GM19238 (cell line): Measurements from ENCODE around the gene FFAR3.
A peak's percentile ranks its signal among the peaks of the same experiment; 100 is the strongest.
"Not testable (repeated sequence)": the region's sequence is repeated elsewhere in the genome, so short reads cannot be mapped to it uniquely, and the experiment has no call there.

ENCODE experiments used
- DNase-seq: peaks from one replicate; pipeline ENCODE4 v3.0.0; 2011; ENCODE audit warnings: low spot score; ENCODE audit not compliant: insufficient read length

Gene FFAR3

DNA sequence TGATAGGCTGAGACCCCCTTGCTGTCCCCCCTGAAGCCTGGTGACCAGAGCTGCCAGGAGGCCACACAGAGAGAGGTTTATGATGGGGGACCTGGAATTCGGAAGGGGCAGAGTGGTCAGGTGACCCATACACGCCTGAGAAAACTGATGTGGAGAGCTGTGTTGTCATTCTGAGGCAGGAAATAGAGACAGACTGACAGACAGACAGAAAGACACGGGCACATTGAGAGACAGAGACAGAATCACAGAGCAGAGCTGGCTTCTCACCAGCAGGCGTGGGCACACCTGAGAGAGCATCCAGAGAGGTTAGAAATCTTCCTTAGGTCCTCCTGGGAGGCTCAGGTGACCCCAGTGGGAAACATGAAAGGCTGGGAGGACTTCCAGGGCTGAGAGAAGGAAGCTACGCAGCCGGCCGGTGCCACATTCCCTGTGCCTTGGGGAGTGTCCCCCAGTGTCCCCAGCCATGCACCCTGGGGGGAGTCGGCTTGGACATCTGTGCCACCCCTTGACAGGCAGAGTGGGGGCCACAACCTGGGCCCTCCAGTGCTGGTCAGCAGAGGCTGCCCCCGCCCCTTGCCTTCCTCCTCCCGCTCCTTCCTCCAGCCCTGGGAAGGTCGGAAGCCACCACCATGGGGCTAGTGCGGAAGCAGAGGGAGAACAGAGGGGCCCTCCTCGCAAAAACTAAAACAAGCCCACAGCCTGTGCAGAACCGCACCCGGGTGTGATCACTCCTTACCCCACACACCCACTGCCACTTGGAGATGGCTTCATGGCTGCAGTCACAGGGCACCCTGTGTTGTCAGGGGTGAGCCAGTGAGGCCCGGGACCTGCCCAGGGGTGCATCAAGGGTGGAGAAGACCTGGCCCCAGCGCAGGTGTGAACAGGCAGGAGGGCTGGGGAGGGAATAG, 8.4 kb upstream of the FFAR3 start:
- DNase-seq, result no peak

DNA sequence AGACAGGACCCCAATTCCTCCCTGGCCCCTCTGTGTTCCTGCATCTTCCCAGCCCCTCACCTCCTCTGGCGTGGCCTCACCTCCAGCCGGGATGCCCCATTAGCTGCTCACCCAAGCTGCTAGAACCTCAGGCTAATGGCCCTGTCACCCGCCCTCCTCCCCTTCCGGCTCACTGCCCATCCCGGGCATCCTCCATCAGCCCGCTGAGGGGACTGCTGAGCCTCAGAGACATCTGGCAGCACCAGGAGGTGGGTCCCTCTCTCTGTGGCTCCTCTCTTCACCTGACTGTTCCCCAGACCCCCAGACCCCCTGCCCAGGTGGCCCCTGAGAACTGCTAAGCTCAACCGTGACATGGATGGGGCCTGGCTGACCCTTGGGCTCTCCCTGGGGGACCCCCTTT, 7.7 kb upstream of the FFAR3 start:
- no peak for DNase-seq

DNA sequence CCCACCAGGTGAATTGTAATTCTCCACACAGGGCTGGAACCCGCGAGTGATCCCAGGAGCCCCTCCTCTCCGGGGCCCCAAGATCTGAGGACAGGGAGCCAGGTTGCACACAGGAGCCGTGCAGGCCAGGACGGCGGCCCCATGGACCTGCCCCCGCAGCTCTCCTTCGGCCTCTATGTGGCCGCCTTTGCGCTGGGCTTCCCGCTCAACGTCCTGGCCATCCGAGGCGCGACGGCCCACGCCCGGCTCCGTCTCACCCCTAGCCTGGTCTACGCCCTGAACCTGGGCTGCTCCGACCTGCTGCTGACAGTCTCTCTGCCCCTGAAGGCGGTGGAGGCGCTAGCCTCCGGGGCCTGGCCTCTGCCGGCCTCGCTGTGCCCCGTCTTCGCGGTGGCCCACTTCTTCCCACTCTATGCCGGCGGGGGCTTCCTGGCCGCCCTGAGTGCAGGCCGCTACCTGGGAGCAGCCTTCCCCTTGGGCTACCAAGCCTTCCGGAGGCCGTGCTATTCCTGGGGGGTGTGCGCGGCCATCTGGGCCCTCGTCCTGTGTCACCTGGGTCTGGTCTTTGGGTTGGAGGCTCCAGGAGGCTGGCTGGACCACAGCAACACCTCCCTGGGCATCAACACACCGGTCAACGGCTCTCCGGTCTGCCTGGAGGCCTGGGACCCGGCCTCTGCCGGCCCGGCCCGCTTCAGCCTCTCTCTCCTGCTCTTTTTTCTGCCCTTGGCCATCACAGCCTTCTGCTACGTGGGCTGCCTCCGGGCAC, 6.7 kb upstream of the FFAR3 start:
- DNase-seq, result no peak

DNA sequence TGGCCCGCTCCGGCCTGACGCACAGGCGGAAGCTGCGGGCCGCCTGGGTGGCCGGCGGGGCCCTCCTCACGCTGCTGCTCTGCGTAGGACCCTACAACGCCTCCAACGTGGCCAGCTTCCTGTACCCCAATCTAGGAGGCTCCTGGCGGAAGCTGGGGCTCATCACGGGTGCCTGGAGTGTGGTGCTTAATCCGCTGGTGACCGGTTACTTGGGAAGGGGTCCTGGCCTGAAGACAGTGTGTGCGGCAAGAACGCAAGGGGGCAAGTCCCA, 6.1 kb upstream of the FFAR3 start:
- no peak for DNase-seq

DNA sequence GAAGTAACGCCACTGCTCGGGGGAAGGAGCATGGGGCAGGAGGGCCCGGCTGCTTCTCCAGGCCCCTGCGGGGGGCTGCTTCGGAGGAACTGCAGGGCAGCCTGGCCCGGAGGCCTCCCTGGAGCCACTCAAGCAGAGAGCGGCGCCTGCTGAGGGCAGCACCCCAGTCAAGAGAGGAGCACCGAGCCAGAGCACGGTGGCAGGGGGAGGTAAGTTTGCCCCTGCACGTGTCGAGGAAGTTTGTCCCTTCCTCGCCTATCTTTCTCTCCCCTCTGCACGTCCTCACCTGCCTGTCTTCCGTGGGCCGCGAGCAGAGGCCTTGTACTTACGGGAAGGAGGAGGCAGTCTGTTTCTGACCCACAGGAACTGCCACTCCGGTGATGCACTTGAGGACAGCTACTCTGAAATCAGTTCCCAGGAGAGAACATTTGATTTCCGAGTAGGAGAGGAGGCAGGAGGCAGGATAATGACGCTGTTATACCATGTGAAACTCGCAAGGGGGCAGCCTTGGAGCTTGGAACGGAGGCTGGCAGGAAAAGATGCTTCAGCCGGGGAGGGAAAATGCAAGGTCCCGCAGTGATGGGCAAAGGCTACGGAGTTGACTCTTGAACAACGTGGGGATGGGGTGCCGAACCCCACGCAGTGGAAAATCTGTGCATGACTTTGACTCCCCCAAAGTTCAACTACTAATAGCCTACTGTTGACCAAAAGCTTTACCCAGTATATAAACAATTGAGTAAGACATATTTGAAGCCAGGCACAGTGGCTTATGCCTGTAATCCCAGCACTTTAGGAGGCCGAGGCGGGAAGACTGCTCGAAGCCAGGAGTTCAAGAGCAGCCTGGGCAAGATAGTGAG, 5.6 kb upstream of the FFAR3 start:
- DNase-seq, result peak; percentile 64

DNA sequence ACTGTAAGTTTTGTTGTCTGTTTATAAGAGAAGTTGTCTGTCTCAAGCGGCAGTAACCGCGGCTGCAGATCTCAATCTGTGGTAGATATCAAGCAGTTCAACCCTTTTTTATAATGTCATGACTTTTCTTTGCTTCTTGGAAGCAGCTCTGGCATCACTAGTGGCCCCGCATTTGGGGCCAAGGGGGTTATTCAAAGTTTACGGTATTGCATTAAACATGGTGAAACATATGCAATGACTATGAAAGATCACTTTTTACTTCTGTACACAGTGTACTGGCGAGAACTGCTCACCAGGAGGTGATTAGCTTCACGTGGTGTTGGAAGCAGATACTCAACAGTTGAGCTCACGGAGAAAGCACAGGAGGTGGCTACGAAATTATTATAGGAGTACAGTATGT, 4.6 kb upstream of the FFAR3 start:
- no peak for DNase-seq

DNA sequence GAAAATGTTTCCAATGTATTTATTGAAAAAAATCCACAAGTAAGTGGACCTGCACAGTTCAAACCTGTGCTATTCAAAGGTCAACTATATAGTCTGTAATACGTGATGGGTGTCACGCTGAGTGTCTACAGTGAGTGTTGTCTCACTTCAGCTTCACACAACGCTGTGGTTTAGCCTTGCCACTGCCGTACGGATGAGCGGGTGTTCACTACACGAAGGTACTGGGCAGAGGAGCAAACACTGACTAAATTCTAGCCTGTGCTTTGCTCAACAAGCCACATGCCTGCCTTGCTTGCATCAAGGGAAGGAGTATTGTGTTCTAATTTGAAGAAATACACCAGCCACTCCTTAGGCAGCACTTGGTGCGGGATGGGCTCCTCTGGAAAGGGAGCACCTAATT, 3.4 kb upstream of the FFAR3 start:
- no peak for DNase-seq

DNA sequence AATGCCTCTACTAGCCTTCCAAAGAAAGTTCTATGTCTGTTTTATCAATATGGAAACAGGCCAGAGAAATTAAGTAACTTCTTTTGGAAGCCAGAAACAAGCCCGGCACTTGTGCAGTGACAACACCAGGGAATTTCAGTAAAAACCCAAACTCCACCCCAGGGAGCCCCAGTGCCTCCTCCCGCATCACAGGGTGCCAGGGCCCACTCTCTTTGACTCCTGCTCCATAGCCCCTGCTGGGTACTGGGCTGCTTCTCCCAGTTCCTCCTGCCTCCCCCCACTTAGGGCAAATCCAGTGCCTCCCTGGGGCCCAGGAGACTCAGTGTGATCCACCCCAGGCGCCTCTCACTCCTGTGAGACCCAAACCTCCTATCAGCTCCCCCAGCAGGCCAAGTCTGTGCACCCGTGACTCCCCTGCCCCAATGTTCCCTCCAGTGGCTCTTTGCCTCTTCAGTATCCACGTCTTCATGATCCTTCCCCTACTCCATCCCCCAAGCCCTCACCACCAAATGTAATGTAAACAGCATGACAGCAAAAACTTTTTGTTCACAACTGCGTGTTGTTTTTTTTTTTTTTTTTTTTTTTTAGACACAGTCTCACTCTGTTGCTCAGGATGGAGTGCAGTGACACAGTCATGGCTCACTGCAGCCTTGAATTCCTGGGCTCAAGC, 2.3 kb upstream of the FFAR3 start:
- DNase-seq, result no peak

DNA sequence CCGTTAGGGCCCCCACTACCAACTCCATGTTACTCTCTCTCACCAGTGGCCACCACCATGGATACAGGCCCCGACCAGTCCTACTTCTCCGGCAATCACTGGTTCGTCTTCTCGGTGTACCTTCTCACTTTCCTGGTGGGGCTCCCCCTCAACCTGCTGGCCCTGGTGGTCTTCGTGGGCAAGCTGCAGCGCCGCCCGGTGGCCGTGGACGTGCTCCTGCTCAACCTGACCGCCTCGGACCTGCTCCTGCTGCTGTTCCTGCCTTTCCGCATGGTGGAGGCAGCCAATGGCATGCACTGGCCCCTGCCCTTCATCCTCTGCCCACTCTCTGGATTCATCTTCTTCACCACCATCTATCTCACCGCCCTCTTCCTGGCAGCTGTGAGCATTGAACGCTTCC, 574 bp downstream of the FFAR3 start:
- not testable (repeated sequence) for DNase-seq

DNA sequence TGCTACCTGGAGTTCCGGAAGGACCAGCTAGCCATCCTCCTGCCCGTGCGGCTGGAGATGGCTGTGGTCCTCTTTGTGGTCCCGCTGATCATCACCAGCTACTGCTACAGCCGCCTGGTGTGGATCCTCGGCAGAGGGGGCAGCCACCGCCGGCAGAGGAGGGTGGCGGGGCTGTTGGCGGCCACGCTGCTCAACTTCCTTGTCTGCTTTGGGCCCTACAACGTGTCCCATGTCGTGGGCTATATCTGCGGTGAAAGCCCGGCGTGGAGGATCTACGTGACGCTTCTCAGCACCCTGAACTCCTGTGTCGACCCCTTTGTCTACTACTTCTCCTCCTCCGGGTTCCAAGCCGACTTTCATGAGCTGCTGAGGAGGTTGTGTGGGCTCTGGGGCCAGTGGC, 1.1 kb downstream of the FFAR3 start:
- DNase-seq, result not testable (repeated sequence)

DNA sequence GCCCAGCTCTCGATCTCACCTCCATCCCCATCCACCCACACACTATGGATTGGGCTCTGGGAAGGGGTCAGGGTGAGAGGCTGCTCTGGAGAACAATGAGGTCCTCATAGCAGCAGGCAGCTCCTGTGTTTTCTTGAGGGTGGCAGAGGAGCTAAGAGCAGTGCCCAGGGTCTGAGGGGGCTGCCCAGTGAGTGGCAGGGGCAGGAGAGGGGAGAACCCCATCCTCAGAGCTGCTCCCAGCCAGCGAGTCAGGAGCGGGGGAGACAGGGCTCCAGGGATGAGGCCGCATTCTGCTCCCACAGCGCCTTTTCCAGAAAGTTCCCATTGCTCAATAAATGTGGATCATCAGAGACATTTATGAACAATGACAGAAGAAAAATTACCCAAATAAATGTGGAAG, 1.8 kb downstream of the FFAR3 start:
- DNase-seq, result not testable (repeated sequence)

DNA sequence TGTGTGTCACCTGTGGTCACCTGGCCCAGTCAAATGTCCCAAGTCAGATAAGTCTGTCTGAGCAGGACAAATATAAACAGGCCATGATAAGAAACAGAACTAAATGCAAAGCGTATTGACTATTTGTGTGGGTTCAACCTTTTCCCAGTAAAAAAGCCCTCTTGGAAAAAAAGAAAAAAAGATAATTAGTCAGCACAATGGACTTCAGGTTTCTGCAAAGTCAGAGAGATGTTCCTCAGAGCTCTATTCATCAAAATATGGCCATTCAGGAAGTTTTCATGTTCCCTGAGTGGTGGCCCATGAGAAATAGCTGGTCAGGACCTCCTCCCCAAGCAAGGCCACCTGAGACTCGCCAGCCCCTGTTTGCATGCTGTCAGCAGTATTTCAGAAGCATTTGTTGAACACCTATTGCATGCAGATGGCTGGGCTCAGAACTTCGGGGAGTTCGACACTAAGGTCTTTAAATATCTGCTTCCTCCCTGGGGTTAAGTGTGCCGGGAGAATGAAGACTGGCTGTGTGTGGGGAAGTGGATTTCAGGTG, 2.7 kb downstream of the FFAR3 start:
- no peak for DNase-seq

DNA sequence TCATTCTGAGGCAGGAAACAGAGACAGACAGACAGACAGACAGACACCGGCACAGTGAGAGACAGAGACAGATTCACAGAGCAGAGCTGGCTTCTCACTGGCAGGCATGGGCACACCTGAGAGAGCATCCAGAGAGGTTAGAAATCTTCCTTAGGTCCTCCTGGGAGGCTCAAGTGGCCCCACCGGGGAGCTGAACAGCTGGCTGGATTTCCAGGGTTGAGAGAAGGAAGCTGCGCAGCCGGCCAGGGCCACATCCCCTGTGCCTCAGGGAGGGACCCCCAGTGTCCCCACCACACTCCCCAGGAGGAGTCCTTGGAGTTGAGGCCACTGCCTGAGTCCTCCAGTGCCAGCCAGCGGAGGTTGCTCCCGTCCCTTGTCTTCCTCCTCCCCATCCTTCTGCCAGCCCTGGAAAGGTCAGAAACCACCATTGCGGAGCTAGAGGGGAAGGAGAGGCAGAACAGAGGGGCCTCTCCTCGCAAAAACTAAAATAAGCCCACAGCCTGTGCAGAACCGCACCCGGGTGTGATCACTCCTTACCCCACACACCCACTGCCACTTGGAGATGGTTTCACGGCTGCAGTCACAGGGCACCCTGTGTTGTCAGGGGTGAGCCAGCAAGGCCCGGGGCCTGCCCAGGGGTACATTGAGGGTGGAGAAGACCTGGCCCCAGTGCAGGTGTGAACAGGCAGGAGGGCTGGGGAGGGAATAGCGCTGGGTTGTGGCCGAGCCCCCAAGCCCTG, 4.2 kb downstream of the FFAR3 start:
- DNase-seq, result no peak

DNA sequence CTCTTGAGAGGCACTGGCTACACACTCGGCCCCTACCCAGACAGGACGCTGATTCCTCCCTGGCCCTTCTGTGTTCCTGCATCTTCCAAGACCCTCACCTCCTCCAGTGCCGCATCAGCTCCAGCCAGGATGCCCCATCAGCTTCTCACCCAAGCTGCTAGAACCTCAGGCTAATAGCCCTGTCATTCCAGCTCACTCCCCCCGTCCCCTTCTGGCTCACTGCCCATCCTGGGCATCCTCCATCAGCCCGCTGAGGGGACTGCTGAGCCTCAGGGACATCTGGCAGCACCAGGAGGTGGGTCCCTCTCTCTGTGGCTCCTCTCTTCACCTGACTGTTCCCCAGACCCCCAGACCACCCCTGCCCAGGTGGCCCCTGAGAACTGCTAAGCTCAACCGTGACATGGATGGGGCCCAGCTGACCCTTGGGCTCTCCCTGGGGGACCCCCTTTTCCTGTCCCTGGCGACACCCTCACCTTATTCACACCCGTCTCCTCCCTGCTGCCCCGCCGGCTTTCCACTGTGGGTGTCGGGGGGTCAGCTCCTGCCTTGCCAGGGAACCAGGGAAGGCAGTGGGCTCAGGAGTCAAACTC, 4.8 kb downstream of the FFAR3 start:
- no peak for DNase-seq

DNA sequence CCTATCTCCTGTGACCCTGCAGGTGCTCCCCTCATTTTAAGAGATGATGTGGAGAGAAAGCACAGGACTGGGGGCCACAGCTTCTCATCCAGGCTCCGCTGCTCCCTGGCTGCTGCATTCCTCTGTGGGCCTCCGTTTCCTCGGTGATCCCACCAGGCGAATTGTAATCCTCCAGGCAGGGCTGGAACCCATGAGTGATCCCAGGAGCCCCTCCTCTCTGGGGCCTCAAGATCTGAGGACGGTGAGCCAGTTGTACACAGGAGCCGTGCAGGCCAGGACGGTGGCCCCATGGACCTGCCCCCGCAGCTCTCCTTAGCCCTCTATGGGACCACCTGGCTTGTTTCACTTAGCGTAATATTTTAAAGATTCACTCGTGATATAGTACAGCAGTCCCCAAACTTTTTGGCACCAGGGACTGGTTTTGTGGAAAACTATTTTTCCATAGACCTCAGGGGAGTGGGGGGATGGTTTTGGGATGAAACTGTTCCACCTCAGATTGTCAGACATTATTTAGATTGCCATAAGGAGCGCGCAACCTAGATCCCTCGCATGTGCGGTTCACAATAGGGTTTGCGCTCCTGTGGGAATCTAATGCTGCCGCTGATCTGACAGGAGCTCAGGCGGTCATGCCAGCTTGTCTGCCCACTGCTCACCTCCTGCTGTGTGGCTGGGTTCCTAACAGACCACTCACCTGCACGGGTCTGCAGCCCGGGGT, 5.6 kb downstream of the FFAR3 start:
- DNase-seq, result no peak

DNA sequence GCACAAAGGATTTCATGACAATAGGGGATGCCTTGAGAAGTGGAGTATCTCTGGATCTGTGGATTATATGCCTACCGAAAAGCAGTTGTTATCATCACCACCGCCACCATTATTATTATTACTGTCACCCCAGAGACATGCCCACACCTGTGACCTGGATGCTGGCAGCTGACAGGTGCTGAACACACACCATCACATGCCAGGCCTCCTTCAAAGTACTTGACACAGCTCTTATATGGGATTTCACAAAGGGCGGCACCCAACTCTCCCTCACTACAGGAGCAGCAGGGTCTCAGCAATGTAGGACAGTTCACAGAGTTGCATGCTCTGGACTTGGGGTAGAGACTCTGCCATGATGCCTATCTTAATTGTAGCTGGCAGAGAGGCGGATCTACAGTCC, 7.0 kb downstream of the FFAR3 start:
- no peak for DNase-seq

DNA sequence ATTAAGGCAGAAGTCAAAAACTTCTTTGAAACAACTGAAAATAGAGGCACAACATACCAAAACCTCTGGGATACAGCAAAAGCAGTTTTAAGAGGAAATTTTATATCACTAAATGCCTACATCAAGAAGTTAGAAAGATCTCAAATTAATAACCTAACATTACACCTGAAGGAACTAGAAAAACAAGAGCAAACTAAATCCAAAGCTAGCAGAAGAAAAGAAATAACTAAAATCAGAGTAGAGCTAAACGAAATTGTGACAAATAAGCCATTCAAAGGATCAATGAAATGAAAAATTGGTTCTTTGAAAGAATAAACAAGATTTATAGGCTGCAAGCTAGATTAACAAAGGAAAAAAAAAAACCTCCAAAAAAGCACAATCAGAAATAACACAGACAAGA, 10.1 kb downstream of the FFAR3 start:
- DNase-seq, result no peak

DNA sequence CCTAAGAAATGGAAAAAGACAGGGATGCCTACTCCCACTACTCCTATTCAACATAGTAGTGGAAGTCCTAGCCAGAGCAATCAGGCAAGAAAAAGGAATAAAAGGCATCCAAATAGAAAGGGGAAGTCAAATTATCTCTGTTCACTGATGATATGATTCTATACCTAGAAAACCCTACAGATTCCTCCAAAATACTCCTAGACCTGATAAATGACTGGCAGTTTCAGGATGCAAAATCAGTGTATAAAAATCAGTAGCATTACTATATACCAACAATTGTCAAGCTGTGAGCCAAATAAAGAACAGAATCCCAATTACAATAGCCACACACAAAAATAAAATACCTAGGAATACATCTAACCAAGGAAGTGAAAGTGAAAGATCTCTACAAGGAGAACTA, 11.3 kb downstream of the FFAR3 start:
- no peak for DNase-seq

DNA sequence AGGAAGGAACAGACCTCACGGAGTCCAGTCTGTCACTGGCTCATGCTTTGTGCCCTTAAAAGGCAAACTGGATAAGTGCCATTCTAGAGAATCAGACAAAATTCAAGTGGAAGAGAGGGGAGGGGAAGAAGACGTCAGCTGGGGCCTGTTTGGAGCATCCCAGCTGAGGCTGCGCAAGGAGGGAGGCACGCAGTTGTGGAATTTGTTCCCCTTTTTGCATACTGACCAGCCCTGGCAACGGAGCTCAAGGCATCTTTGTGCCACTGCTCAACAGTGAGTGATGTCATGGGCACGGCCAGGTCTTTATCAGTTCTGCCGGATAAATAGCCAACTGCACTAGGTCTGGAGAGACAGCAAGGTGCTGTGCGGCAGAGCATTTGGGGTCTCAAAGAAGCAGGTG, 12.5 kb downstream of the FFAR3 start, which contains the start of gene GPR42:
TSS of gene GPR42 (plus strand) at position 347 of the 400 bp plus-strand sequence. CDS start 292 bp downstream, outside the sequence.
- no peak for DNase-seq
